Measurements from ENCODE around the gene GAN.
"Not testable (repeated sequence)": the region's sequence is repeated elsewhere in the genome, so short reads cannot be mapped to it uniquely, and the experiment has no call there.

The GAN gene

GRCh38 chr16:81392011-81392410 lies 77.2 kb downstream of the GAN start:
- in situ Hi-C loops (cut with HindIII; ENCODE audit: low sequenced_read_pairs) = loop anchor here (5.0 kb wide), 1 partner anchor 100 kb away; no protein-coding TSS in a partner anchor

- in situ Hi-C loops (cut with HindIII; ENCODE audit: low sequenced_read_pairs) = loop anchor here (5.0 kb wide), 1 partner anchor 98 kb away; no protein-coding TSS in a partner anchor
Measured at GRCh38 chr16:81394416-81394815, 79.7 kb downstream of the GAN start.

- in situ Hi-C loops (cut with HindIII; ENCODE audit: low sequenced_read_pairs) = loop anchor here (5.0 kb wide), 1 partner anchor 97 kb away; no protein-coding TSS in a partner anchor
Measured at GRCh38 chr16:81394966-81395655, 80.3 kb downstream of the GAN start.

- in situ Hi-C loops (cut with HindIII; ENCODE audit: low sequenced_read_pairs) = no loop called here
Measured at GRCh38 chr16:81397058-81397878, 82.5 kb downstream of the GAN start.

- in situ Hi-C loops (cut with HindIII; ENCODE audit: low sequenced_read_pairs) = no loop called here
Measured at GRCh38 chr16:81397879-81398520, 83.2 kb downstream of the GAN start.

- in situ Hi-C loops (cut with HindIII; ENCODE audit: low sequenced_read_pairs) = no loop called here
Measured at GRCh38 chr16:81399909-81400308, 85.1 kb downstream of the GAN start.

GRCh38 chr16:81401035-81401950 lies 86.5 kb downstream of the GAN start:
- in situ Hi-C loops (cut with HindIII; ENCODE audit: low sequenced_read_pairs) = no loop called here

GRCh38 chr16:81403208-81403600 lies 88.4 kb downstream of the GAN start:
- in situ Hi-C loops (cut with HindIII; ENCODE audit: low sequenced_read_pairs) = no loop called here

- in situ Hi-C loops (cut with HindIII; ENCODE audit: low sequenced_read_pairs) = no loop called here
Measured at GRCh38 chr16:81403601-81404391, 89.0 kb downstream of the GAN start.

GRCh38 chr16:81405002-81405401 lies 90.2 kb downstream of the GAN start:
- in situ Hi-C loops (cut with HindIII; ENCODE audit: low sequenced_read_pairs) = not testable (repeated sequence)

GRCh38 chr16:81405702-81406113 lies 90.9 kb downstream of the GAN start:
- in situ Hi-C loops (cut with HindIII; ENCODE audit: low sequenced_read_pairs) = no loop called here

- in situ Hi-C loops (cut with HindIII; ENCODE audit: low sequenced_read_pairs) = no loop called here
Measured at GRCh38 chr16:81408409-81408950, 93.7 kb downstream of the GAN start.

GRCh38 chr16:81409016-81409556 lies 94.3 kb downstream of the GAN start:
- in situ Hi-C loops (cut with HindIII; ENCODE audit: low sequenced_read_pairs) = no loop called here

GRCh38 chr16:81410643-81411293 lies 96.0 kb downstream of the GAN start:
- in situ Hi-C loops (cut with HindIII; ENCODE audit: low sequenced_read_pairs) = no loop called here

GRCh38 chr16:81413245-81413990 lies 98.7 kb downstream of the GAN start:
- in situ Hi-C loops (cut with HindIII; ENCODE audit: low sequenced_read_pairs) = no loop called here

GRCh38 chr16:81415751-81416150 lies 101.0 kb downstream of the GAN start:
- in situ Hi-C loops (cut with HindIII; ENCODE audit: low sequenced_read_pairs) = no loop called here

- in situ Hi-C loops (cut with HindIII; ENCODE audit: low sequenced_read_pairs) = no loop called here
Measured at GRCh38 chr16:81416749-81417148, 102.0 kb downstream of the GAN start.

- in situ Hi-C loops (cut with HindIII; ENCODE audit: low sequenced_read_pairs) = no loop called here
Measured at GRCh38 chr16:81417210-81417609, 102.4 kb downstream of the GAN start.

Measured in endothelial cell of hepatic sinusoid (primary cell).